Activated gamma-delta T cell treated with anti-CD3 and anti-CD28 coated beads, Interleukin-2, amount 50 U/mL, for 16 hours (primary cell): ENCODE measurements around the gene MUC5AC.

Source experiments
- DNase-seq: peaks from one replicate; pipeline ENCODE4 v3.0.0-alpha.2; 2020; ENCODE audit warnings: low read depth

Gene MUC5AC

DNA sequence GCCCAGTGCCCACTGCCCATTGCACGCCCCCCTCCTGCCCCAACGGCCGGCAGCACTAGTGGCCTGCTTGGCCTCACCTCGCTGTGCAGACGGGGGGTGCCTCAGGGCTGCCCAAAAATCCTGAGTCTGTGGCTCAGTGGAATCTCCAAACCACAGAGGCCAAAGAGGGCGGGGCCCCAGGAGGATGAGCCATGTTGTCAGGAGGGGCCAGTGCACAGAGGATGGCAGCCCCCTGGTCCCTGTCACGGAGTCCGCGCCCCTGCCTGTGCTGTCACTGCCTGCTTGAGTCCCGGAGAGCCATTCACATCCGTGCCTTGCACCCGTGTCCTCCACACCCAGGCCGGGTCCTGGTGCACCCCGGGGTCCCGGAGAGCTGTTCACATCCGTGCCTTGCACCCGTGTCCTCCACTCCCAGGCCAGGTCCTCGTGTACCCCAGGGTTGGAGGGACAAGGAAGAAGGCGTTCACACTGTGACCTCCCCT, 36.4 kb upstream of the MUC5AC start:
- DNase-seq, result no peak

DNA sequence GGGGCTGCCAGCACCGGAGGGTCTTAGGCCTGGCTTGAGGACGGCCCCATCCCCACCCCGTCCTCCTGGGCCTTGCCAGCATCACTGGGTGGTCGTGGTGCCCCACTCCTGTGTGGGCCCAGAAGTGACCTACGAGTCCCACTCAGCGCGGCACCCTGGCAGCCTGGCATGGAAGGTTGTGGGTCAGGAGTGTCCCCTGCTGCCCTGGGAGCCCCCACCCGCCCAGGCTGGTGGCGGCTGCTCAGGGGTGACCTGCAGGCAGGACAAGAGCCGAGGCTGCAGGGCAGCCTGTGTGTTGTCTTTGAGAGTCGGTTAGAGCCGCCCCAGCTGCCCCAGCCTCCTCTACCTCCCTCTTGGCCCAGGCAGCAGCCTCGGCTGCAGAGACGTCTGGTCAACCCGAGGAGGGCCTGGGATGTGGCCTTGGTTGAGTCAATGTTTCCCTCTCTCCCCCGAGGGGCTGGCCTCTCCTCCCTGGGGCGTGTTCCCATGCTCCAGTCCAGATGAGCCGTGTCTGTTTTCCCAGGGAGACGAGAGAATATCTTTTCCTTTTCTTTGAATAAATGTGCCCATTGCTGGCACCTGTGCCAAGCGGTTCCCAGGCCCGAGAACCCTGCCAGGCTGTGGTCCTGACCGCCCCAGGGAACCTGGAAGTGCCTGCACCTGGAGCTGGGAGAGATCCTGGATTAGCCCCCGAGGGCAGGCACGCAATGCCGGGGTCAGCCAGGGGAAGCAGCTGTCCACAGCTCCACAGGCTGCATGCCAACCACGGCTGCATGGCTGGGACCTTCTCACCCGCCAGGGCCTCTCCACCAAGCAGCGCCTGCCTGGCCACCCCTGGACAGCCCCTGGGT, 35.7 kb upstream of the MUC5AC start:
- no peak for DNase-seq

DNA sequence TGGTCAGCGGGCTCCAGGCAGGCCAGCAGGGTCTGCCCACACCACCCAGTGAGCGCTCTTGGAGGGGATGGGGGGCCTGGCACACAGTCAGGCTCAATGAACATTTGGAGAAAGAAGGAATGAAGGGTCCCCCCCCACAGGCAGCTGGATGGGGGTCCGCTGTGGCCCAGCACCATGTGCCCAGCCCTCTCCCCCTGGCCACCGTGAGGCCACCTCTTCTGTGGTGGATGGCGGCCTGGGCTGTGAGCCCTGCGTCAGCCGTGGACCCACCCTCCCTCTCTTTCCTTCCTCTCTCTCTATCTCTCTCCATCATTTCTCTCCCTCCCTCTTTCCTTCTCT, 35.1 kb upstream of the MUC5AC start:
- DNase-seq, result no peak

DNA sequence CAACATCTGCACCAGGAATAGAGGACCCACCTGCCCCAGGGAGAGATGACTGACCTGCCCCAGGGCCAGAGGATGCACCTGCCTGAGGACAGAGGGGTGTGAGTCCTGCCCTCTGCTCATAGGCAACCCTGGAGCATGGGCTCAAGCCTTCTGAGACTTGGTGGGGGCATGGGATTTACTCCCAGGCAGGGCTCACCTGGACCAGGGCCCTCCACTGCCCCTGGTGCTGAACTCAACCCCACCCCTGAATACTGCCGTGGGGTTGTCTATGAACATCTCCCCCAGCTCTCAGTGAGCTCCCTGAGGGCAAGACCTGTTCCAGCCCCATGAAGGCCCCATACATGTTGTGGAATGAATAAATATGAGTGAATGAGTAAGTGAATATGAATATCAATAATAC, 33.8 kb upstream of the MUC5AC start:
- DNase-seq, result no peak

DNA sequence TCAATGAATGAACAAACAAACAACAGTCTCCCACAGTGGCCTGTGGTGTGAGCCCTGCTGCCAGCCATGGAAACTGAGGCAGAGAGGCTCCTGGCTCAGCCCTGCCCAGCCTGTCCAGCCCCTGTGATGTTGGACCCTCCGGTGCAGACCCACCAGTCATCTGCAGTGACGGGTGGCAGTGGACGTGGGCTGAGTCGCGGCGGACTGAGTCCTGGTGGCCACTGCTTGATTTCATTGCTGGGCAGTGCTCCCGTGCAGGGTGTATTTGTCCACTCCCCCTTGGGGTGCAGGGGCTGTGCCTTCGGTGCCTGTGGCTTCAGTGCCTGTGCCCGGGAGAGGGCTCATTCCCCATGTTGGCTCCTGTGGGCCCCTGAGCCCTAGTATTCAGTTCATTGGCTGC, 31.9 kb upstream of the MUC5AC start:
- DNase-seq, result no peak

DNA sequence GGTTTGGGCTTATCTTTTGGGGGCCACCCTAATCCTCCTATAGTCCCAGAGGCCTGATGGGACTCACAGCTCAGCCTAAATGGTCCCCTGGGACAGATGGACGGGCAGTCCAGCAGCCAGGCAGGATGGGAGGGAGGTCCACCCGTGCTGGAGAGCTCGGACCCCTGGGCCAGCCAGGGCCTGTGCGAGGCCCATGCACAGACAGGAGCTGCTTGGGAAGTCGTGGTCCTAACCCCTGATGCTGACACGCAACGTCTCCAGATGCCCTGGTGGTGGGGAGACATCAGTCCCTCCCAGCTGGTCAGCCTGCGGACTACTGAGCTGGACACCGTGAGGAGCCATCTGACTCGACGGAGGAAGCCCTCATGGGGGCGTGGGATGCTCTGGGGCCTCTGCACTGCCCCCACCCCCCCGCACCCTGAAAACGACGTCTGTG, 31.2 kb upstream of the MUC5AC start:
- no peak for DNase-seq

DNA sequence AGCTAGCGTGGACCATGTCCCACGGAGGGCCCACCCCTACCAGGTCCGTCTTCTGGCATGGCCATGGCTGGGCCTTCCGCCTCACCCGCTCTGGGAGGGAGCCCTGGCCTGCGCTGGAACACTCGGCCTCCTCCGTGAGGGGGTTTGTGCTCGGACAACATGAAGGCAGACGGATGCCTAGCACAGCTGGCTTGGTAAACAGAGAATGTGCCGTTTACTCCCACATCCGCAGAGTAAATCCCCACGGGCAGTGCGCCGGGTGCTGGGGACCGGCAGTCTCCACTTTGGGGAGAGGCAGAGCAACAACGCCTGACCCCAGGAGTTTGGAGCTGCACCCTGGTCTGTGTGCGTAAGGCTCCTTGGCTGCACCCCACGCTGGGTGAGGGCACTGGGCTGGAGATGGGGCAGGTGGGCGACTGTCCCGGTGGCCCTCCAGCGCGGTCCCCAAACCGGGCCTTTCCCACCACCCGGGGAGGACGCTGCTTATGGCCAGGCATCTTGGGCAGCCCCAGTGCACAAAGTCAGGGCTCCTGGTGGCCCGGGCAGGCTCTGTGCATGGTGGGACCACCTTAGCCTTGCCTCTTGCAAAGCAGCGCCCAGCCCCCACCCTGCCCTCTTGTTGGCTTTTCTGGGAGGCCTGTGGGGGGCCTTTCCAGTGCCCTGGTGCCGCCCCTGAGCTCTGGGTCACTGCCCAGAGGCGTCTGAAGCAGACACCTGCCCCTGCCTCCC, 30.7 kb upstream of the MUC5AC start:
- DNase-seq, result no peak

DNA sequence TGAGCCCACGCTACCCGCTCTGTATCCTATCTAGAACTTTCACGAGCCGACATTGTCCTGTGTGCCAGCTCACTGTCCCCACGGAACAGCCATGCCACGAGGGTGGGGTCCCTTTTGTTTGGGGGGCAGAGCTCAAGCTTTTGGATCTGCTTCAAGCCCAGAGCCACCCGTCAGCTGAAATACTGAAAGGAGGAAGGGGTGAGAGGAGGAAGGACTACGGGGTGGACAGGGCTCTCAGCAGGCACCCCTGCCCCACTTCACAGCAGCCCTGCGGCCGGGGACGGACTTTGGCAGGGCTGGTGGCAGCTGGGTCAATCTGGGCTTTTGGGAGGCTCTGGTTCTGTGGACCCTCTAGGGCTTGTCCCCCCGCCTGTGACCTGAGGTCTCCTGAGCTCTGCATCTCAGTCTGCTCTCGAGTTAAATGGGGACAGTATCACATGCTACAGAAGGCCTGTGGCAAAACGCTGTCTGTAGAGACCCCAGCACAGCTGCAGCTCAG, 30.0 kb upstream of the MUC5AC start:
- DNase-seq, result no peak

DNA sequence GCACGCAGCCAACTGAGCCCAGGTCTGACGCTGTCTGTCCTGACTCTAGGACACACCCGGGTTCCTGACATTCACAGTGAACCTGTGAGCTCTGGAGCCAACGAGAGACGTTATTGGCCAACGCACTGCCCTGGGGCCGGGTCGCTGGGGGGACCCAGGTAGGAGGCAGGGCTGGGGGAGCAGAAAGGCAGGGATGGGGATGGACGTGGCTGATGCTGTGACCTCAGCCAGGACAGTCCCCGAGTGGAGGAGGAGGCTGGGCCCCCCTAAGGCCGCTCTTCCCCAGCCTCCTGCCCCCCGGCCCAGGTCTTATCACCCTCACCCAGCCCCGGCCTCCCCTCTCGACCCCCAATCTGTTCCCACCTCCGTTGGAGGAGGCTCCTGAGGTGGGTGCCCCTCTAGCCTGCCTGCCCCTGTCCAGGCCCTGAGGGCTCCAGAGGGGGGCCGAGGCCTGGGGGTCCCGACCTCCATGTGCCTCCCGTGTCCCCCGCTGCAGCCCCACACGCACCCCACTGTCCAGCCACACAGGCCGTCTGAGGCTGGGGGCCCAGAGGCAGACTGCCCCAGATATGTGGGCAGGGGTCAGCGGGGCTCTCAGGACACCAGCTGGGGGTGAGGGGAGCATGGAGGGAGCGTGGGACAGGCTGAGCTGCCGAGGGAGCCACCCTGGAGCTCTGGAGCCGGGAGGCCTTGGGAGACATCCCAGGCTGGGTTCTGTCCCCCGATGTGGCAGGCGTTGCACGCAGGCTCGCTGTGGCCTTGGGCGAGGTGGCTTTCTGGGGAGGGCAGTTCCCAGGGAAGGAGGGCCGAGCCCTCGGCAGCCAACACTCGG, 29.2 kb upstream of the MUC5AC start:
- DNase-seq, result no peak

DNA sequence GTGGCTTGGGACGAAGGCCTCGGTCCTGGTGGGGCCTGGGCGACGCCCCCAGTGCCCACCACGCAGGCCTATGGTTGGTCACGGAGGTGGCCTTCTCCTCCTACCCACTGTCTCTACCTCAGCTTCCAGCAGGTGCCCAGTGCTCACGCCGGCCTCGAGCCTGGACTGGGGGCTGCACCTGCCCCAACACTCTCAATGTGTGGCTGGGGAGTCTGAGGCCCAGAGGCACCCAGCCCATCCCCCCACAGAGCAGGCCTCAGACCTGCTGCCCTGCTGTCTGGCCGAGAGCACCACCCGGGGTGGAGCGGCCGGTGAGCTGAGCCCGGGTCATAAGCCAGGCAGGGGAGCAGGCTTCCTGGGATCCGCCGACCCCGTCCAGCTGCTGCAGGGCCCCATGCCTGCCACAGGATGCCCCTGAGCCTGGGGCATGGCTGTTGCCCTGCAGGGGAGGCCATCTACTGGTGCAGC, 28.6 kb upstream of the MUC5AC start:
- no peak for DNase-seq

DNA sequence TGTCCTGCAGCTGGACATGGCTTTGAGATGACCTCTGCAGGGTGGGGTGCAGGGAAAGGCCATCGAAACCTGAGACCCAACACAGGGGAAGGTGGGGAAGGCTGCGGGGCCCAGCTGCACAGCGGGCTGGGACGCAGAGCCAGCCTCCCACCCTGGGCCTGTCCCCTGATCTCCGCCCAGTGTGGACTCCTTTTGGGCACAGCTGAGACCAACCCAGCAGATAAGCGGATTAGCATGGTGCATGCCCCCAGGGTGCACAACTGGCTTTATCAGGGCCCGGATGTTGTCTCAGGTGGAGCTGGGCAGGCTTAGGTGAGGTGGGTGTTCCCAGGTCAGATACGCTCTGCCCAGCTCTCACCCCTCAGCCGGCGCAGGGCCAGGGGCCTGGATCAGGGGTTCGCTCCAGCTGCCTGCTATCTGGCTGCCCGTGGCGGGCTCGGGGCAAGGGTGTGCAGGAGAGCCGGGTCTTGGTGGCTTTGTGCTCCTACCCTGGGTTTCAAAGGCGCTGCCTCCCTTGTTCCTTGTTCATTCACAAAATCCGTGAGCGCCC, 28.1 kb upstream of the MUC5AC start:
- no peak for DNase-seq

DNA sequence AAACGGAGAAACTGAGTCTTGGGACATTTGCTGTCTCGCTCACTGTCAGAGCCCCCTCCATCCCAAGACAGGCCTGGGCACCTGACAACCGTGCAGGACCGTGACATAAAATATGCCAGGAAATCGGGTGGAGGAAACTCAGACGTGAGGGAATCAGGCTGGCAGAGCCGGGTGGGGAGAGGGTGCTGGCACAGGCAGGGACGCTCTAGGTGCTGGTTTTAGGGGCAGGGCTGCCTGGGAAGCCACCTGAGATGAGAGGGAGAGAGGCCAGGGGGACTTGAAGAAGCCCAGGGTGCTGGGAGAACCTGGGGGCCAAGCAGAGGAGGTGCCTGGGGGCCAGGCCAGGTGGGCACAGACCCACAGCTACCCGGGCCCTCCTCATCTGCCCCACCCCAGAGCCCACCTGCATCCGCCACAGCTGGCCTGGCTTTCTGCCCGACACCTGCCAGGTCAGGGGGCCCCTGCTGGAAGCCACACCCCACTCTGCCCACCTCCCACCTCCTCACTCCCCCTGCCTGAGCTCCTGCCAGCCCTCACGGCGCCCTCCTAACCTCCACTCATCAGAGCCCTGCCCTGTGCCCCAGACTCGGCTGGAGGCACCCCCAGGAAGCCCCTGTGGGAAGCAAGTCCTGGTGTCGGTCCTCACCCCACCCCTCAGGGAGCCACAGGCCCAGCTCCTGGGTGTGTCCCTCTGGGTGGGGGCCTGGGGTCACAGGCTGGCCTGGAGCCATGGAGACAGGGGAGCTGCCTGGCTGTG, 27.3 kb upstream of the MUC5AC start:
- no peak for DNase-seq

DNA sequence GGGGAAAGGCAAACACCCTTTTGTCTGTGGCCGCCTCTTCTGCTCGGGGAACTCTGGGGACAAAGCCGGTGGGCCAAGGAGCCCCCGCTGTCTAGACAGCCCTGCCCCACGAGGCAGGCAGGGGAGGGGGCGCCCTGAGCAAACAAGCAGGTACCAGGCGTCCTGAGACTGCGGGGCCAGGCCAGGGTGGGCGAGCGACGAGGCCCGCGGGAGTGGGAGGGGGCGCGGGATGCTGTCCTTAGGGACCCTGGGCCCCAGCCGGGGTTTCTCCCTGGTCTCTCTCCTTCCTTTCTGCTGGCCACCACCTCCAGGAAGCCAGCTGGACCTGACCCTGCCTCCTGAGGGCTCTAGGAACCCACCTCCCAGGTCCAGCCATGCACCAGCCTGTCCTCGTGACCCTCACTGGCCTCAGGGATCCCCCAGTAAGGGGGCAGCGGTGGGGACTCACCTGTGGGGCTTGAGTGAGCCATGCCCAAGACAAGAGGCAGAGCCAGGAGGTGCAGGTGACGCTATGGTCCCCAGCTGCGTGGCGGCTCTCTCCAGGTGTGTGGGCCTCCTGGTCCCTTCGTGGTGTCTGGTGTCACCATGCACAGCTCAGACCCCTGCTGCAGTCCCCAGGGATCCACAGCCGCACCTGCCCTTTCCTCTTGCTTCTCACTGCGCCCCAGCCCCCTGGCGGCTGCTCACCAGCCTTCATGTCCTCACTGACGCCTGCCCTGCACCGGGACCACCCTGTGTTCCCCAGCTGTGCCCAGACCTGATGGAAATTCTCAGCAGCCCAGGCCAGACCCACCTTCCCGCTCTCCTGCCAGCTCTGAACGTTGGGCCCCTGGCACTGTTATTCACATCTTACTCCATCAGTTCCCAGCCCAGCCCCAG, 26.5 kb upstream of the MUC5AC start:
- DNase-seq, result no peak

DNA sequence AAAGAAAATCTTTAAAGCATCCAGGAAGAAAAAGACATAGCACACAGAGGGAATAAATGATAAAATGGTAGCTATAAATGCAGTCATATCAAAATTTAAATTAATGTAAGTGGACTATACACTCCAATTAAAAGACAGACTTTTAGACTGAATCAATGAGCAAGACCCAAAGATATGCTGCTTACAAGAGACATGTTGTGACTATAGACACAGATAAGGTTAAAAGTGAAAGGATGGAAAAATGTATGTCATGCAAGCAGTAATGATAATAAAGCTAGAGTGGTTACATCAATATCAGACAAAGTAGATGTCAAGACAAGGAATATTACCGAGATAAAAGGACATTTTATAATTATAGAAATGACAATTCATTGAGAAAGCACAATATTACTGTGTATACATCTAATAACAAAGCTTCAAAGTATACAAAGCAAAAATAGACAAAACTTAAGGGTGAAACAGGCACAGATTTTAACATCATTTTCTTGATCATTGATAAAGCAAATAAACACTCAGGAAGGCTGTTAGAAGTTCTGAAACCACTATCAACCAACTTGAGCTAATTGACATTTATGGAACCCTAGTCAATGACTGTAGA, 22.8 kb upstream of the MUC5AC start:
- no peak for DNase-seq

DNA sequence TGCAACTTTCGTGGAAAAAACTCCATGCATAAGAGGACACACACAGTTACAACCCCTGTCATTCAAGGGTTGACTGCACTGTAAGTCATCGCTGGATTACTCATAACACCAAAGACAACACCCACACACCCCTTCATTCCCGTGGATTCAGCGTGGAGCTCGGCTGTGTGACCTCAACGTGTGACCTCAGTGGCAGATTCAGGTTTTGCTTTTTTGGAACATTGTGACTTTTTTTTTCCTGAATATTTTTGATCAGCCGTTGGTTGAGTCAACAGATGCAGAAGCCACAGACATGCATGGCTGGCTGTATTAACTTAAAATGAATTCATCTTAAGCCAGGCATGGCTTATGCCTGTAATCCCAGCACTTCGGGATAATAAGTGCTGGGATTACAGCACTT, 19.7 kb upstream of the MUC5AC start:
- no peak for DNase-seq

DNA sequence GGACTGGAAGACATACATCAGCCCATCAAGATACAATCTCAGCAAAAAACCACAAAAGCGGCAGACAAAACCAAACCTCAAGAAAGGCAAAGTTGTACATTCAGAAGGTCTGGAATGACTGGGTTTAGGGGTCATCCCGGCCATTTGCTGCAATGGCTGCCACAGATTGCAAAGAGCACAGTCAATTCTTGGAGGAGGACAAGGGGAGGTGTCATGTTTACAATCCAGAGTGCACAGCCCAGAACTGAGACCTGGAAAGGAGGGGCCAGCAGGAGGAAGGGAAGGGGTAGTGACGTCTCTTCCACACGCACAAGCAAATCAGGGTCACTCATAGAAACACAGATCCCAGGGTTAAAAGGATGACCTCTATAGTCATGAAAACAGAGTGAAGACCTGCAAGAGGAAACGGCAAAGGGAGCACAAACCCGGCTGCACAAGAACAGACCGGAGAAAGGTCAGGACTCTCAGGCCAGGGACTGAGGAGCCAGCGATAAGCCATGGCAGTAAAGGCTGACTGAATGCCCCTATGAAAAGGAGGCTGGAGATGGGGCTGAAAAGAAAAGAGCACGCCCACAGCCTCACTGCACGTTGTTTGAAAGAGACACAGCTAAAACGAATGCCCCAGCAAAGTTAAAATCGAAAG, 18.2 kb upstream of the MUC5AC start:
- no peak for DNase-seq

DNA sequence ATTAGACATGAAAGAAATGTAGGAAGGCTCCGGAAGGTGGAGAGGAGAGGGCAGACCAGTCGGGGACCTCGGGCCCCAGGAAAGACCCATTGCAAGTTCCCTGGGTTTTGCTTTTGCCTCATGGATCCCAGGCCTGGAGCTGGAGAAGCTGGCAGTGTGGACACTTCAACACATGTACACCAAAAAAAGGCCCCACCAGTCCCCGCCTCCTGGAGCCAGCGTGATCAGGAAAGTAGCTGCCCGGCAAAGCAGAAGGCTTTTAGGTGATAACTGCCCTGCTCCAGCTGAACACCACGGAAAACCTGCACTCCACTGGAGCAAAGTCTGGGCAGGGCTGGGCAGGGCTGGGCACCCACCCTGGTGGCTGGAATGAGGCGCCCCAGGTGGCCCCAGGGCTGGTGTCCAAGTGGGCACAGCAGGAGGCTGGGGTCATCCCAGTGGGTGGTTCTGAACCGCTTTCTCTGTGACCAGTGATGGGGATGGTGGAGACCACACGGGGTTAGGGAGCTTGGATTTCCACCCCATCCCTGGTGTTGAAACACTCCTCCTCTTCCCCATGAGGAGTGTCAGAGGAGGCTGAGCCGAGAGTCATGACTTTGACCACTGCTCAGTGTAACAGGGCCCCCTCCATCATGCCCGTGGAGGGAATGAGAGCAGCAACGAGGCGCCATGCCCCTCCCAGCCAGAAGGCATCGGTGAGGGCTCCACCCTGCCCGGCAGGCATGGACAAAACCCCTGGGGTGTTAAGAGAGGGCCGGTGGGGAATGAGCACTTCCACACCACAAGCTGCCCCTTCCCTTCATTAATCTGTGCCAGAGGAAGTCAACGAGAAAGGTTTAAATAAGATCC, 16.9 kb upstream of the MUC5AC start:
- DNase-seq, result no peak

DNA sequence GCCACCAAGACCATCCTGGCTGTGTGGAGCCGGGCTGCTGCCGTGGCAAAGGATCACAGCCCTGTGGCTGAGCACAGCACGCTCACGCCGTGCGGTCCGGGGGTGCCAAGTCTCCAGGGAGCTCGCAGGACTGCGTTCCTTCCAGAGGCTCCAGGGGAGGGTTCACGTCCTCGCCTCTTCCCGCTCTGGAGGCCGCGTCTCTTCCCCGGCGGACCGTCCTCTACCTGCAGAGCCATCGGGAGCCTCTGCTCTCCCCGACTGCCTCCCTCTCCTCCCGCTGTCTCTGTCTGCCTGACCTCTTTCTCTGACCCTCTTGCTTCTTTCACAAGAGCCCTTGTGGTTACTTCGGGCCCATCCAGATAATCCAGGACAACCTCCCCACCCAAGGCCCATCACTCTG, 11.4 kb upstream of the MUC5AC start:
- no peak for DNase-seq
